Psoas muscle (tissue), 8 donors: Measurements from ENCODE around the gene PMEPA1. TPM values are rescaled to one million over a fixed set of nuclear protein-coding genes. Genes with fewer than 3 reads are reported as not detected.

Source experiments
- ATAC-seq, 4 donors: fragments of 200-7000 bp; cut with Tn5 transposase; one replicate each; pipeline ENCODE4 v1.9.1; 2020; ENCODE audit warnings: moderate library complexity in 3 of 4, mild to moderate bottlenecking in 2 of 4
- DNase-seq, 2 donors: peaks; one replicate each; pipeline ENCODE4 v3.0.0-alpha.2; 2020
- H3K27ac ChIP-seq: fragments of 200-600 bp; one replicate; pipeline ENCODE4 v1.8.0; 2022
- H3K27me3 ChIP-seq, 3 donors: fragments of 200-600 bp in 1 of 3; one replicate each; pipeline versions ENCODE4 v1.6.1 to v1.8.0; 2013 to 2022; ENCODE audit warnings: low read length in 2 of 3, mild to moderate bottlenecking in 2 of 3, moderate library complexity in 1 of 3; ENCODE audit not compliant: insufficient read depth in 3 of 3
- H3K36me3 ChIP-seq, 2 donors: fragments of 200-600 bp in 1 of 2; one replicate each; pipeline versions ENCODE4 v1.6.1 to v1.8.0; 2013 to 2022; ENCODE audit warnings: low read depth in 1 of 2, mild to moderate bottlenecking in 1 of 2, moderate library complexity in 1 of 2; ENCODE audit not compliant: insufficient read depth in 1 of 2
- H3K4me1 ChIP-seq: fragments of 200-600 bp; one replicate; pipeline ENCODE4 v1.8.0; 2022
- H3K4me3 ChIP-seq: fragments of 200-600 bp; one replicate; pipeline ENCODE4 v1.8.0; 2022; ENCODE audit warnings: mild to moderate bottlenecking
- H3K9me3 ChIP-seq: fragments of 200-600 bp; one replicate; pipeline ENCODE4 v1.8.0; 2022
- WGBS, 3 donors: extraction: QIAGEN DNeasy Blood & Tissue Kit; methylation state at CpG; one replicate each; pipeline versions ENCODE4 v1.1.6 to v1.1.7; 2013; 5-methylcytosine and 5-hydroxymethylcytosine counted together
- intact Hi-C, 2 donors: fragments of 100-400 bp; cut with DNase I; formaldehyde crosslinking; loops; one replicate each; pipeline versions ENCODE4 v1.11.0 to v1.14.2; 2022
- polyA plus RNA-seq, 3 donors: library from polyadenylated mRNA; stranded (reverse); fragments of 200-250 nt; gene quantifications; one replicate each; pipeline ENCODE4 v1.2.3, GENCODE V29; 2013
- total RNA-seq, 4 donors: library from RNA; stranded (reverse); fragmentation: NEBNext Ultra II Directional in 2 of 4; extraction: Animal tissue kit (Norgen Biotek cat#: 25700) in 2 of 4; gene quantifications; one replicate each; pipeline versions ENCODE4 v1.2.1 to v1.2.4, GENCODE V29; 2021 to 2023
- TF ChIP-seq, protein P1 (sequence below): fragments of 200-600 bp; IDR thresholded peaks from one replicate; pipeline ENCODE4 v1.8.0; 2022; ENCODE audit warnings: antibody characterized with exemption
- donor health status: healthy with polysubstance abuse.
- donor health status: DM: no; HTN: no; CAD: no; lungs with moderate emphysema.
- donor health status: Bipolar disorder and iron deficiency.
- donor health status: healthy.
- donor health status: DM: yes; HTN: yes; CAD: no.
- donor health status: DM: no; HTN: no; CAD: no.
- donor health status: DM: no; HTN: no; CAD: no.
- donor health status: DM: yes; HTN: yes; CAD: no.

The PMEPA1 gene
- total and polyA plus RNA-seq, 7 donors, result 8.9 to 34.0 (median 17.1) TPM

DNA sequence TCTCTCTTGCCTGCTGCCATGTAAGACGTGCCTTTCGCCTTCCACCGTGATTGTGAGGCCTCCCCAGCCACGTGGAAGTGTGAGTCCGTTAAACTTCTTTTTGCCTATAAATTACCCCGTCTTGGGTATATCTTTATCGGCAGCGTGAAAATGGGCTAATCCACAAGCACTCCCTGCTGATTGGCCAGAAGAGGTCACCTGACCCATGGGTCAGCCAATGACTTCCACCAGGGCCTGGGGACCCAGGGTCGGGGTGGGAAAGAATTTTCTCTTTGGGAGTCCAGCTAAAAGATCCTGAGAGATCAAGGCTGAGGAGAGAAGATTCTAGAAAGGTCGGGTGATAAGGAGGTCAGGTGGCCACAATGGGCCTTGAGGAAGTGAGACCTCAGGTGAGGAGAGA, 106.7 kb downstream of the PMEPA1 start:
- Histone ChIP-seq H3K9me3 (no peaks in the 10 kb centered on the region), H3K4me3 (no peak overlapping the region), H3K27ac (no peak overlapping the region), H3K36me3 (no peaks in the 10 kb centered on the region), H3K27me3 (peaks cover 0 to 3% (median 2%) of the 10 kb centered on the region in 3 donors), H3K4me1 (no peaks in the 10 kb centered on the region)
- WGBS, 3 donors, result 66 to 76% (median 71%) methylated on average over 10 of the region's 10 CpGs
- TF ChIP-seq, protein P1, sequence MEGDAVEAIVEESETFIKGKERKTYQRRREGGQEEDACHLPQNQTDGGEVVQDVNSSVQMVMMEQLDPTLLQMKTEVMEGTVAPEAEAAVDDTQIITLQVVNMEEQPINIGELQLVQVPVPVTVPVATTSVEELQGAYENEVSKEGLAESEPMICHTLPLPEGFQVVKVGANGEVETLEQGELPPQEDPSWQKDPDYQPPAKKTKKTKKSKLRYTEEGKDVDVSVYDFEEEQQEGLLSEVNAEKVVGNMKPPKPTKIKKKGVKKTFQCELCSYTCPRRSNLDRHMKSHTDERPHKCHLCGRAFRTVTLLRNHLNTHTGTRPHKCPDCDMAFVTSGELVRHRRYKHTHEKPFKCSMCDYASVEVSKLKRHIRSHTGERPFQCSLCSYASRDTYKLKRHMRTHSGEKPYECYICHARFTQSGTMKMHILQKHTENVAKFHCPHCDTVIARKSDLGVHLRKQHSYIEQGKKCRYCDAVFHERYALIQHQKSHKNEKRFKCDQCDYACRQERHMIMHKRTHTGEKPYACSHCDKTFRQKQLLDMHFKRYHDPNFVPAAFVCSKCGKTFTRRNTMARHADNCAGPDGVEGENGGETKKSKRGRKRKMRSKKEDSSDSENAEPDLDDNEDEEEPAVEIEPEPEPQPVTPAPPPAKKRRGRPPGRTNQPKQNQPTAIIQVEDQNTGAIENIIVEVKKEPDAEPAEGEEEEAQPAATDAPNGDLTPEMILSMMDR, result no peak
- intact Hi-C loops, result no loop called here
- peak in 1 of 2 donors; percentile 6 for DNase-seq
- no peak for ATAC-seq

DNA sequence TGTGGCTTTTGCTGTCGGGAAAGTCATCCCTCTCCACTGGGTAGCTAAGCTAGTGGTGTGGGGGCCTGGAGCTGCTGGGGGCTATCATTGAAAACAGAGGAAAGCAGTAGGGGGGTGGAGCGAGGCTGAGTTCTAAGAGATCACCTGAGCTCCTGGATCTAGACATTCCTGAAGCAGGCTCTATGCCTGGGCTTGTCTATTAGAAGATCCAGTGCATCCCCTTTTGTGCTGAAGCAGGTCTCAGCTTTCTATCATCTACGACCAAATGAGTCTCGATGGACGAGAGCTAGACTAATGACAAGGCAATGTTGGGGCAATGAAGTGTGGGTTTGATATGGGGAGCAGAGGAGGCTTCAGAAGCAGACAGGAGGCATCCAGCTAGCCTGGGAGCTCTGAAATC, 108.1 kb downstream of the PMEPA1 start:
- TF ChIP-seq, protein P1, result no peak
- peak in 1 of 2 donors; percentile 15 for DNase-seq
- Histone ChIP-seq H3K4me1 (no peaks in the 10 kb centered on the region), H3K4me3 (no peak overlapping the region), H3K9me3 (no peaks in the 10 kb centered on the region), H3K36me3 (no peaks in the 10 kb centered on the region), H3K27me3 (peaks cover 0 to 3% (median 2%) of the 10 kb centered on the region in 3 donors), H3K27ac (no peak overlapping the region)
- WGBS, 3 donors, result 70 to 87% (median 80%) methylated on average over 5 of the region's 5 CpGs
- intact Hi-C loops, result no loop called here
- no peak for ATAC-seq

- Histone ChIP-seq H3K4me3 (no peak overlapping the region), H3K27me3 (peaks cover 0 to 3% (median 2%) of the 10 kb centered on the region in 3 donors), H3K36me3 (no peaks in the 10 kb centered on the region), H3K27ac (no peak overlapping the region), H3K9me3 (no peaks in the 10 kb centered on the region), H3K4me1 (no peaks in the 10 kb centered on the region)
- intact Hi-C loops, result no loop called here
- ATAC-seq, result no peak
- TF ChIP-seq, protein P1, result no peak
- peak in 1 of 2 donors; percentile 13 for DNase-seq
- WGBS, 3 donors, result 78 to 90% (median 89%) methylated on average over 2 of the region's 2 CpGs
Measured at GRCh38 chr20:57601211-57601570, 108.6 kb downstream of the PMEPA1 start.

DNA sequence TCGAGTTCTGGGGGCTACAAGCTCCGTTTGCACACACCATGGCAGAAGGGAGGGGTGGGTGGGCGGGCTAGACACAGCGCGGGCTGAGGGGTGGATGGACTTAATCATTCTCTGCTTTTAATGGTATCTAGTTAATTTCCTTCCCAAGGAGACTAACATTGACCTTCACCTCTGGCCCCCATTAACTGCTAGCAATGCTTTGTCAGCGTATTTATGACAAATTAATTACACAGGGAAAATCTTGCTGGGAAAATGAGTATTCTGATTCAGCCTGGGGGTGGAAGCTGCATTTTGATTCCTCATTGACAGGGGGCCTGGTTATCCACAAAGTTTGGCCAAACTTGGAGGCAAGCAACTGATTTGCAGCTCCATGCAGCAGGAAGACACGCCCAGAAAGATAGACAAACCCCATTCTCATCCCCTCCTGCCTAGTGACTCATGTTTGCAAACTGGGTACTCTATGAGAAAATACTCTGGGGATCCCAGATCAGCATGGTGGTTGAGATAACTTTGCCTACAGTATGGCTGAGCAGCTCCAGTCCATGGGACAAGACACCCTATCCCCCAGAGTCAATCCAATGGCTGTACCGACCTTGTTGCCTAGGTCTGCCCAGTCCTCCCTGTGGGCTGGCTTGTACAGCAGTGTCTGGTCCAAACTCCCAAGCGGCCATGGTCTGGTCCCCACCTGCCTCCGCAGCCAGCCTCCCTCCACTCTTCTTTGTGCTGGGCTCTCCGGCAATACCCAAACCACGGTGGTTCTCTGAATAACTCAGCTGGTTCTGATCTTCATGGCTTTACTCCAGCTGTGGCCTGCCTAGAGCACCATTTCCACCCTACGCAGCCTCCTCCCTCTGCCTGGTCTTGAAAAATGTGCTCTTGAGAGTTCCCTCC, 109.2 kb downstream of the PMEPA1 start:
- TF ChIP-seq, protein P1, result no peak
- 74 to 78% (median 75%) methylated on average over 13 of the region's 13 CpGs for WGBS, 3 donors
- no peak overlapping the region for H3K27ac ChIP-seq
- H3K9me3 ChIP-seq, result no peaks in the 10 kb centered on the region
- H3K4me1 ChIP-seq, result no peaks in the 10 kb centered on the region
- no peaks in the 10 kb centered on the region for H3K36me3 ChIP-seq
- H3K4me3 ChIP-seq, result no peak overlapping the region
- ATAC-seq (no peak), DNase-seq (peak in 1 of 2 donors; percentile 25)
- peaks cover 0 to 3% (median 2%) of the 10 kb centered on the region in 3 donors for H3K27me3 ChIP-seq
- intact Hi-C loops, result no loop called here
